ENCODE results near the gene KRT1.

Gene KRT1

GRCh38 chr12:52634266-52635056, 45.7 kb downstream of the KRT1 start:
- no peak for DNase-seq (ENCODE audit: low spot score)

- DNase-seq (ENCODE audit: low spot score) = no peak
These were observed 46.8 kb downstream of the KRT1 start for GRCh38 chr12:52633383-52633782.

DNA sequence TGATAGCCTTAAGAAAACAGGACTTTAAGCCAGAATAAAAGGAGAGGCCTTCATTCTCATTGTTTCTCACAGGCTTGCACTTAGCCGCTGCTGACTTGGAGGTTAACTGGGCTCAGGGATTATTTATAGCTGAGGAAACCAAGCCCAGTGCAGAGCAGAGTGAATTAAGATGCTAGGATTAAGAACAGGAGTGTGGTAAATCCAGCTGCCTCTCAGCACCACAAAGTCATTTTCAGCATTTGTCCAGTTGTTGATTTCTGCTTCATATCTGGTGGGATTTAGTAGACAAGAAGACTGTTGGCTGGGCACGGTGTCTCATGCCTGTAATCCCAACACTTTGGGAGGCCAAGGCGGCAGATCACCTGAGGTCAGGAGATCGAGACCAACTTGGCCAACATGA, 47.6 kb downstream of the KRT1 start:
- DNase-seq (ENCODE audit: low spot score) = no peak

GRCh38 chr12:52631676-52632459, 48.3 kb downstream of the KRT1 start:
- no peak for DNase-seq (ENCODE audit: low spot score)

DNA sequence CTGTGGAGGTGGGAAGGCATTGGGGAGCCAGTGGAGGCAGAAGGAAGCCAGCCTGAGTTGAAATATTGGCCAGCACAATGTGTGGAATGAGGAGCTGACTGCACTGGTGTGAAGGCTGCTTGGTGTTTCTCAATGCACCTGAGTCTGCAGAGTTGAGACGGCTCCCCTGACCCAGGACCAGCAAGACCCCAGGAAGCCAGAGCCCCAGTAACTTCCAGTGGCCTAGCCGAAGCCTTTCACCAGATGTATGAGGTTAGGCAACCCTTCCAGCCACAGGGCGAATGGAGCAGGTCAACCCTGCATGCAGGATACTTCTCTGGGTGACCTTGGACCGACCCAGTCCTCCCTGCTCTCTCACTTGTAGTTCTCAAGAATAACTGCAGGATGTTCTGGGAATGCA, 48.9 kb downstream of the KRT1 start:
- no peak for DNase-seq (ENCODE audit: low spot score)

- DNase-seq (ENCODE audit: low spot score) = no peak
These were observed 49.5 kb downstream of the KRT1 start for GRCh38 chr12:52630599-52631200.

GRCh38 chr12:52630008-52630500, 50.2 kb downstream of the KRT1 start:
- no peak for DNase-seq (ENCODE audit: low spot score)

DNA sequence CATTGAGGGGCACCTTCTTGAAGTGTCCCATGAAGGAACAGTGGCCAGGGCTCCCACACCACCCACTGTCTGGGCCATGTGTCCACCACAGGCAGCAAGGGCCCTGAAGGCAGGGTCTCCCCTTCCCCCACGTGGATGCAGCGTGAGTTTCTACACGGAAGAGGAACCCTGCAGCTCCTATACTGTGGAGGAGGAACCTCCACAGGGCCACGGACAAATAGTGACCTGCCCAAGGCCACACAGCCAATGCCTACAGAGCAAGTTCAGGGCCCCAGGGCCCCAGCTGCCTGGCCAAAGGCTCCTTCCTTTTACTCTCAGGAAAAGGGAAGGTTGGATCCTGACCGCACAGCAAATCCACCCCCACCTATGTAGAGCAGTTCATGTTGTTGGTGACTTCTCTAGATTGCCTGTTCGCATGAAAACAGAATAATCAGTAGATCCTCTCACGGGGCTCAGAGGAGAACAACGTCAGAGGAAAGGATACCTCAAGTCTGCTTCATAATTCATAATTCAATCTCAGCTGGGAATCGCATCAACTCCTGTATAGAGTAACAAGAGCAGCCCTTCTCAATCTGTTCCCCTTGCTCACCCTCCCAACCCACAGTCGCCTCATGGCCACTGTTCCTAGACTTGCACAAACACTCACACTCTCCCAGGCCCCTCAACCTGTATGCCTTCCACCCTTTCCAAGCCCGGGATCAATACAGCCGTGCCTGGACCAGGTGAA, 50.8 kb downstream of the KRT1 start:
- DNase-seq (ENCODE audit: low spot score) = no peak

DNA sequence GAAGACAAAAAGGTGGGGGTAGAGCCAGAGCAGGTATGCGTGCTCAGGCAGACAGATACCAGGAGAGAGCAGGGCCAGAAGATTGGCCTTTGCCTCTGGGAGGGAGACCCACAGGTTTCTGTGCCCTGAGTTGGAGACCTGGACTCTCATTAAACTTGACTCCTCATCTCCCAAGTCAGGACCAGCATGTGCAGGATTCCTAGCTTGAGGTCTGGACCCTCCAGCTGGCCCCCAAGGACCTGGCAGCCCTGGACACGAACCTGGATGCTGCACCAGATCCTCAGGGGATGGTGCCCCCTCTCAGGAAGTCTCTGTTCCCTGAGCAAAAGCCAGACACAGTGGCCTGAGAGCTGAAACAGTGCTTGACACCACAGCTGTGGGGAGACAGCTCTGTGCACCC, 51.4 kb downstream of the KRT1 start:
- DNase-seq (ENCODE audit: low spot score) = no peak

DNA sequence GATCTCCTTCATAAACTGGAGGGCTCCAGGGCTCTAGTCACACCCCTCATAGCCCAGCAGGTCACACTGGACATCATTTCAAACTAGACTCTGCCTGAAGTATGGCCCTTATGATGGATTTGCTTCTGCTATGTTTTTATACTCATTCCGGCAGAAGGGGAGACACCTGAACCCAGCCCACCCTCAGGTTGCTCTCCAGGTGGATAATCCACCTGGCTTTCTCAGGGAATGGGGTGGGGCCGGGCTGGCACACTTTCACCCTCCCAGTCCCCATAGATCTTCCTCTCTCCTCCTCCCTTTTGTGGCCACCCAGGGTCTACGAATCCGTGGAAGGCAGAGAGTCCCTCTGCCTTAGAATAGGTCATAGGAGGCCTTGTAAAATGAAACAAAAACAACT, 52.1 kb downstream of the KRT1 start:
- no peak for DNase-seq (ENCODE audit: low spot score)

DNA sequence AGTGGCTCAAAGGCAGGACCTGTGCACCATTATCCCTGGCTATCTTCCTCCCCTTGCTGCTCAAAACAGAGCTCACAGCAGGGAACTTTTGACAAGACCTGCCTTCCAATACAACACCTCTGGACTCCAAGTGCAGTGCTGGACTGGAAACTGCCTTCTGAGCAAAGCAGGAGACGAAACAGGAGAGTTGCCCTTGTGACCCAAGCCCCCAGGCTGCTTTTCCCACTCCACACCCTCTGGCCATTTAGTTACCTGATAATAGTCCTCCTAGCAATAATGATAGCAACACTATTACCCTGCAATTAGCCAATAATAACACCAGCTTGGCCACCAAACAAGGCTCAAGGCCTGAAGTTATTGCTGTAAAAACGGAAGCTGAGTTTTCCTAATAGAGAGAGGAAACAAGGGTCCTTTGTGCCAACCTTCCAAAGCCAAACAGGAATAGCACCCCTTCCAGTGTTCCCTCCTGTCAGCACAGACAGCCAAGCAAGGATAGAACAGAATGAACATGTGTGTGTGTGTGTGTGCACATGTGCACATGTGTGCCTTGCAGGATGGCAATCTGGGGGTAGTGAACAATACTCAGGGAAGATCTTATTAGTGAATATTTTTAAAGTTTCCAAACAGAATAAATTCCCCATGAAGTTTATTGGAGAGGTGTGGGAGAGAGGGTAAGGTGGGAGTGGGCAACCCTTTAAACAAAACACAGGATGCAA, 52.7 kb downstream of the KRT1 start:
- no peak for DNase-seq (ENCODE audit: low spot score)
